OCI-LY7 (cell line): ENCODE results near the gene RBBP8NL. TPM values are rescaled to one million over a fixed set of nuclear protein-coding genes. Genes with fewer than 3 reads are reported as not detected.

Source experiments
- BruUV-seq: library from RNA; stranded (reverse); fragments of 400-500 nt; replicated peaks from 2 replicates; lab custom pipeline; 2021; lab: Mats Ljungman, UMichigan
- CTCF ChIA-PET: fragments of 300-600 bp; sonication (Branson Sonifier 250); formaldehyde crosslinking; loops from one replicate; lab custom pipeline; 2022; ENCODE audit warnings: antibody characterized with exemption; ENCODE audit not compliant: unreplicated experiment; lab: Charles Lee
- POLR2A ChIA-PET: fragments of 300-600 bp; sonication (Branson Sonifier 250); formaldehyde crosslinking; loops from one replicate; lab custom pipeline; 2022; ENCODE audit warnings: antibody characterized with exemption; lab: Charles Lee
- DNase-seq: peaks from one replicate; pipeline ENCODE4 v3.0.0-alpha.2; 2015; ENCODE audit warnings: low spot score
- H2AFZ ChIP-seq: fragments of 200-600 bp; sonication (generic), shearing (Covaris generic); 2 replicates; pipeline ENCODE4 v1.6.1; 2014; ENCODE audit warnings: mild to moderate bottlenecking, antibody characterized with exemption, low read length, moderate library complexity
- H3K27ac ChIP-seq: fragments of 200-600 bp; sonication (generic); 2 replicates; pipeline ENCODE4 v1.5.1; 2014; ENCODE audit warnings: mixed run types, low read depth, mild to moderate bottlenecking, moderate library complexity, low read length, inconsistent platforms; ENCODE audit not compliant: poor library complexity, severe bottlenecking
- H3K36me3 ChIP-seq: fragments of 200-600 bp; sonication (generic); 2 replicates; pipeline ENCODE4 v1.6.1; 2014; ENCODE audit warnings: mild to moderate bottlenecking, antibody characterized with exemption, low read length, moderate library complexity, mixed read lengths; ENCODE audit not compliant: insufficient read depth
- H3K4me1 ChIP-seq: fragments of 200-600 bp; sonication (generic); 2 replicates; pipeline ENCODE4 v1.5.1; 2014; ENCODE audit warnings: mild to moderate bottlenecking, low read length; ENCODE audit not compliant: insufficient read depth, poor library complexity, severe bottlenecking
- H3K4me2 ChIP-seq: fragments of 200-600 bp; sonication (generic); 2 replicates; pipeline ENCODE4 v1.6.1; 2014; ENCODE audit warnings: mild to moderate bottlenecking, low read length
- H3K4me3 ChIP-seq: fragments of 200-600 bp; sonication (generic); 2 replicates; pipeline ENCODE4 v1.5.1; 2014; ENCODE audit warnings: mild to moderate bottlenecking, low read depth, low read length; ENCODE audit not compliant: poor library complexity, severe bottlenecking
- H3K79me2 ChIP-seq: fragments of 200-600 bp; sonication (generic); 2 replicates; pipeline ENCODE4 v1.6.1; 2016; ENCODE audit warnings: low read depth, mild to moderate bottlenecking, low read length, moderate library complexity, mixed read lengths; ENCODE audit not compliant: insufficient read depth
- H3K9me2 ChIP-seq: fragments of 200-600 bp; sonication (generic); 2 replicates; pipeline ENCODE4 v1.6.1; 2016; ENCODE audit warnings: mild to moderate bottlenecking, low read length, mixed read lengths; ENCODE audit not compliant: insufficient read depth
- H3K9me3 ChIP-seq: fragments of 200-600 bp; sonication (generic); 2 replicates; pipeline ENCODE4 v1.6.1; 2014; ENCODE audit warnings: mild to moderate bottlenecking, mixed run types, low read length, mixed read lengths
- H4K20me1 ChIP-seq: fragments of 200-600 bp; sonication (generic); 2 replicates; pipeline ENCODE4 v1.6.1; 2014; ENCODE audit warnings: mild to moderate bottlenecking, antibody characterized with exemption, low read length, moderate library complexity, mixed read lengths; ENCODE audit not compliant: insufficient read depth
- CTCF ChIP-seq: fragments of 200-600 bp; sonication (generic); conservative IDR thresholded peaks from 2 replicates; pipeline ENCODE4 v1.5.1; 2014; ENCODE audit warnings: mild to moderate bottlenecking, antibody characterized with exemption, low read length, moderate library complexity, mixed read lengths
- EZH2phosphoT487 ChIP-seq: fragments of 200-600 bp; sonication (generic); IDR thresholded peaks from 2 replicates; pipeline ENCODE4 v1.6.1; 2018; ENCODE audit warnings: low read depth, borderline replicate concordance, mild to moderate bottlenecking, mixed run types, antibody characterized with exemption, low read length, moderate library complexity, mixed read lengths
- intact Hi-C: fragments of 100-400 bp; cut with micrococcal nuclease; formaldehyde crosslinking; loops from one replicate; pipeline ENCODE4 v1.10.0; 2022; ENCODE audit not compliant: unreplicated experiment
- total RNA-seq, 2 experiments: library from RNA; depleted of rRNA in 1 of 2; stranded (reverse); fragments of >200 nt in 1 of 2; shearing (Covaris generic) in 1 of 2; gene quantifications; 2 replicates each; pipeline ENCODE4 v1.2.3, GENCODE V29; 2014 to 2022

Gene RBBP8NL
- total RNA-seq, 2 experiments from 2014 or later = not detected

GRCh38 chr20:62461834-62462233 is 34.5 kb upstream of the RBBP8NL start:
- Histone ChIP-seq H2AFZ (no peak overlapping the region), H3K4me2 (no peak overlapping the region), H3K4me3 (no peak overlapping the region), H3K4me1 (no peaks in the 10 kb centered on the region), H3K9me2 (no peaks in the 10 kb centered on the region), H3K27ac (no peak overlapping the region), H3K36me3 (no peaks in the 10 kb centered on the region), H4K20me1 (no peaks in the 10 kb centered on the region), H3K9me3 (no peaks in the 10 kb centered on the region), H3K79me2 (no peaks in the 10 kb centered on the region)
- intact Hi-C loops = no loop called here
- TF ChIP-seq CTCF (no peak), EZH2phosphoT487 (no peak)
- ChIA-PET POLR2A (no interaction called here), CTCF (no interaction called here)
- no peak for DNase-seq
- no TSS peak for BruUV-seq

DNA sequence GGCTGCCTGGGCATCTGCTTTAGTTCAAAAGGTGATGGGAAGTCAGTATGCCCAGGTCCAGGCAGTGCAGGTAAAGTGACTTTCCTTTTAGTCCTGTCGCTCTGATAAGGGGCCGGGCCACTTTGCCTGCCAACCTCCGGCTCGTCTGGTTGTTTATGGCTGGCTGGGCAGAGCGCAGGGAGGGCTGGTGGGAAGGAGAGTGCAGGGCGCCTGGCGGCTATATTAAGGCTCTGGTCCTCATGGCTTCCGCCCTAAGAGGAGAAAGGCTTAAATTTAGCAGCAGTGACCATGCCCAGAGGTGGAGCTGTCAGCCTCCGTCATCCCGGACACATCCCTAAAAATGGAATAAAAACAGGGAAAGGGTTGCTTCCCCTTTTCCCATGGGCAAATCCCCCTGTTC is 33.8 kb upstream of the RBBP8NL start:
- no peaks in the 10 kb centered on the region for H4K20me1 ChIP-seq
- no peak overlapping the region for H2AFZ ChIP-seq
- no peaks in the 10 kb centered on the region for H3K9me3 ChIP-seq
- H3K4me3 ChIP-seq = no peak overlapping the region
- intact Hi-C loops = no loop called here
- H3K36me3 ChIP-seq = no peaks in the 10 kb centered on the region
- no peaks in the 10 kb centered on the region for H3K9me2 ChIP-seq
- POLR2A ChIA-PET = no interaction called here
- no peaks in the 10 kb centered on the region for H3K79me2 ChIP-seq
- no peak overlapping the region for H3K27ac ChIP-seq
- no peaks in the 10 kb centered on the region for H3K4me1 ChIP-seq
- H3K4me2 ChIP-seq = no peak overlapping the region
- CTCF ChIA-PET = no interaction called here
- TF ChIP-seq CTCF = no peak
- no peak for TF ChIP-seq EZH2phosphoT487
- BruUV-seq = no TSS peak
- no peak for DNase-seq

DNA sequence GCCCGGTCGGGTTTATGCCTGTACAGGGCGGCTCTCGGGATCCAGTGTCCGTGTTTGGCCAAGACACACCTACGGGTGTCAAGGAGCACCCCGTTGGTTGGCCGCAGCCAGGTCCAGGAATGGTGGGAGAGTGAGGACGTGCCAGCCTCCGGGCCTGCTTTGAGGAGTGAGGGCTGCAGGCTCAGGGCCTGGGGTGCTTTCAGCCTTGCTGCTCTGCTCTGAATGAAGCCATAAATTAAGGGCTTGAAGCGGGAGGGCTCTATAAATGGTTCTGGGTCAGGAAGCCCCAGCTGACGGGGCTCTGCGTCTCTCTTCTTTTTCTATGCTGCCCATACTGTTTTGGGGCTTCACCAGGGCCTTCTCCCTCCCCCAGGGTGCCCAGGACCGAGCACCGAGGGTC is 33.3 kb upstream of the RBBP8NL start:
- Histone ChIP-seq H3K27ac (no peak overlapping the region), H2AFZ (no peak overlapping the region), H4K20me1 (no peaks in the 10 kb centered on the region), H3K4me3 (no peak overlapping the region), H3K9me2 (no peaks in the 10 kb centered on the region), H3K4me1 (no peaks in the 10 kb centered on the region), H3K36me3 (no peaks in the 10 kb centered on the region), H3K4me2 (no peak overlapping the region), H3K79me2 (no peaks in the 10 kb centered on the region), H3K9me3 (no peaks in the 10 kb centered on the region)
- TF ChIP-seq EZH2phosphoT487 = no peak
- TF ChIP-seq CTCF = no peak
- intact Hi-C loops = no loop called here
- ChIA-PET CTCF (no interaction called here), POLR2A (no interaction called here)
- no peak for DNase-seq
- no TSS peak for BruUV-seq
